Fibroblast of mammary gland (primary cell): ENCODE data around the gene ZPLD1.

Experiments used
- DNase-seq: peaks from one replicate; pipeline ENCODE4 v3.0.0-alpha.2; 2010; ENCODE audit warnings: low read depth
- H3K4me3 ChIP-seq: 2 replicates; pipeline ENCODE4 v1.5.1; 2011; ENCODE audit warnings: low read depth, mild to moderate bottlenecking, low read length, moderate library complexity; ENCODE audit not compliant: control insufficient read depth
- TF ChIP-seq, protein P1 (sequence below): conservative IDR thresholded peaks from 2 replicates; pipeline ENCODE4 v1.5.1; 2011; ENCODE audit warnings: low read depth, low read length, inconsistent platforms; ENCODE audit not compliant: control insufficient read depth, insufficient read depth

The ZPLD1 gene

DNA sequence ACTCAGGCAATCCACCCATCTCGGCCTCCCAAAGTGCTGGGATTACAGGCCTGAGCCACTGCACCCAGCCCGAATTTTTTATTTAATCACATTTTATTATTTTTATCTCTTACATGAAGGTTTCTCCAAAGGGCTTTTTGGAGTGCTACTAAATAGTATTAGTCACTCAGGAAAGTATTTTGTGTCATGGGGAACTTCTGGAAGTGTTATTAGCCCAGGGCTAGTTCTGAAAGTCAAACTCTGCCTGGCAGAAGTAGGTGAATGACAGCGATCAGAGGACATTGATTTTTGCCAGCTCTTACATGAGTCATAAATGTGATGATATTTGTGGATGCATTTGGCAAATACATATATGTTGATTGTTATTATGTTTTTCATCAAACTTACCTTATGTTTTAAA lies 48.7 kb downstream of the ZPLD1 start:
- TF ChIP-seq, protein P1, sequence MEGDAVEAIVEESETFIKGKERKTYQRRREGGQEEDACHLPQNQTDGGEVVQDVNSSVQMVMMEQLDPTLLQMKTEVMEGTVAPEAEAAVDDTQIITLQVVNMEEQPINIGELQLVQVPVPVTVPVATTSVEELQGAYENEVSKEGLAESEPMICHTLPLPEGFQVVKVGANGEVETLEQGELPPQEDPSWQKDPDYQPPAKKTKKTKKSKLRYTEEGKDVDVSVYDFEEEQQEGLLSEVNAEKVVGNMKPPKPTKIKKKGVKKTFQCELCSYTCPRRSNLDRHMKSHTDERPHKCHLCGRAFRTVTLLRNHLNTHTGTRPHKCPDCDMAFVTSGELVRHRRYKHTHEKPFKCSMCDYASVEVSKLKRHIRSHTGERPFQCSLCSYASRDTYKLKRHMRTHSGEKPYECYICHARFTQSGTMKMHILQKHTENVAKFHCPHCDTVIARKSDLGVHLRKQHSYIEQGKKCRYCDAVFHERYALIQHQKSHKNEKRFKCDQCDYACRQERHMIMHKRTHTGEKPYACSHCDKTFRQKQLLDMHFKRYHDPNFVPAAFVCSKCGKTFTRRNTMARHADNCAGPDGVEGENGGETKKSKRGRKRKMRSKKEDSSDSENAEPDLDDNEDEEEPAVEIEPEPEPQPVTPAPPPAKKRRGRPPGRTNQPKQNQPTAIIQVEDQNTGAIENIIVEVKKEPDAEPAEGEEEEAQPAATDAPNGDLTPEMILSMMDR = no peak
- H3K4me3 ChIP-seq = no peak overlapping the region
- no peak for DNase-seq

DNA sequence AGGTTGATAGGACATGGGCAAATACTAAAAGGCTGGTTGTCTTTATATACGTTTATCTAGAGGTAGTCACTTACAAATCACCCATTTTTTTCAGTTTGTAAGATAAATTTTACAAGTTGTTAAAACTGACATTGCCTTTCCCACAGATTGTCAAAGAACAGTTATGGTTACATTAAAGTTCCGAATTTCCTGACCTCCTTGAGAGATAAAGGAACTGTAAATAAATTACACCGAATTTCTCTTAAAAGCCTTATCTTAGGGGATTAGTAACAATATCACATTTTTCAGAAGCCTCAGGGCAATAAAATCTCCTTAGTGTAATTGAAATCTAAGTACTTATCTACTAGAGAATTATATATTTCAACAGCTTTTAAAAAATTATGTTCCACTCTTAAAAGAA lies 49.5 kb downstream of the ZPLD1 start:
- DNase-seq = no peak
- H3K4me3 ChIP-seq = no peak overlapping the region
- TF ChIP-seq, protein P1 = no peak

DNA sequence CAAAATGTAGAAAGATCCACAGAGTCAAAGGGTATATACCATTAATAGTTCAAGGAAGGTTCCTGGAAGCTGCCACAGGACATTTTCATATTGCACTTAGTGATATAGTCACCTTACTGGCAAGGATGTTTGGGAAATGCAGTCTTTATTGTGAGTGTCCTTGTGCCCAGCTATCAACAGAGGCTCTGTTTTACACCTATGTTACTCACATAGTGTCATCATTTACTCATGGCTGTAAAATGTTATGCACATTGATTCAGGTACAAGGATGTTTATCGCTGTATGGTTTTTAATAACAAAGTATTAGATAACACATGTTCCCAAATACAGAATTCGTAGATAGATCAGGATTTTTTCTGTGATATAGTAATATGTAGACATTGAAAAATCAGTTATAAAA lies 50.9 kb downstream of the ZPLD1 start:
- no peak overlapping the region for H3K4me3 ChIP-seq
- DNase-seq = no peak
- TF ChIP-seq, protein P1 = no peak

DNA sequence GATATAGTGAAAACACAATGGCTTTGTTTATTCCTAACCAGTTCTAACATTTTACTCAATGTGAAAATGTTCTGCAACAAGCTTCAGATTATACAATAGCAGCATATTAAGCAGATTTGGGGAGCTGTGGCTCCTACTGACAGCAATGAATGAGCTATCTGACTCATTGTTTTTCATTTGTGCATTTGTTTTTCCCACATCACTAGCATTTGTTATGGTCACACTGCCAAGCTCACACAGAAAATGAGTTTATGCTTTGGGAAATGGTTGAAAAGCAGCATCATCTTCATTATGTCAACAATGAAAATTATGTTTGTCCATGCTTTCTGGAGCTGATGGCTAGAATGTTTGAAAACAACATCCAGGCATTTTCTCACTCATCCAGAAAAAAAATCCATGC lies 53.5 kb downstream of the ZPLD1 start:
- H3K4me3 ChIP-seq = no peak overlapping the region
- TF ChIP-seq, protein P1 = no peak
- no peak for DNase-seq

DNA sequence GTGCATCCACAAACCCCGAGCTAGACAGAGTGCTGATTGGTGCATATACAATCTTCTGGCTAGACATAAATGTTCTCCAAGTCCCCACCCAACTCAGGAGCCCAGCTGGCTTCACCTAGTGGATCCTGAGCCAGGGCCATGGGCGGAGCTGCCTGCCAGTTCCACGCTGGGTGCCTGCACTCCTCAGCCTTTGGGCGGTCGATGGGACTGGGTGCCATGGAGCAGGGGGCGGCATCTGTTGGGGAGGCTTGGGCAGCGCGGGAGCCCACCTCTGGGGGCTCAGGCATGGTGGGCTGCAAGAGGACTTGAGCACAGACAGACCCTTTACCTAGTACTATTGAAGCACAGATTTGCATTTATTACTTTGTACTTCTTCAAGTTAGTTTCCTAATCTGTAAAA lies 57.5 kb downstream of the ZPLD1 start:
- DNase-seq = no peak
- no peak overlapping the region for H3K4me3 ChIP-seq
- TF ChIP-seq, protein P1 = no peak

DNA sequence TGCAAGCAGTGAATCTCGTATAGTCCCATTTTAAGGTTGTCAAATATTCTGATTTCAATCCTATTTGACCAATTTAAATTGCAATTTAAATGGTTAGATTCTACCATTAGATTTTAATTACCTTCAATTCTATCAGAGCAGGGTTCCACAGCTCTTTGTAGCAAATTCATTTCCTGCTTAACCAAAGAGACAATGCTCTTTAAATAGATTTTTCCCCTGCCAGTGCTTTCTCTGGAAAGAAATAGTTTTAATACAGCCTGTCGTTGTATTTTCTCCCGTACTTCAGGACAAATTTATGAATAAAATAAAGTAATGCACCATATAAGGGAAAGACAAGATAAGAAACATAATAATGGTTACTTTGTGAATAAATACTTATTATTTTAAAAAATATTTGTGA lies 62.8 kb downstream of the ZPLD1 start:
- TF ChIP-seq, protein P1 = no peak
- H3K4me3 ChIP-seq = no peak overlapping the region

DNA sequence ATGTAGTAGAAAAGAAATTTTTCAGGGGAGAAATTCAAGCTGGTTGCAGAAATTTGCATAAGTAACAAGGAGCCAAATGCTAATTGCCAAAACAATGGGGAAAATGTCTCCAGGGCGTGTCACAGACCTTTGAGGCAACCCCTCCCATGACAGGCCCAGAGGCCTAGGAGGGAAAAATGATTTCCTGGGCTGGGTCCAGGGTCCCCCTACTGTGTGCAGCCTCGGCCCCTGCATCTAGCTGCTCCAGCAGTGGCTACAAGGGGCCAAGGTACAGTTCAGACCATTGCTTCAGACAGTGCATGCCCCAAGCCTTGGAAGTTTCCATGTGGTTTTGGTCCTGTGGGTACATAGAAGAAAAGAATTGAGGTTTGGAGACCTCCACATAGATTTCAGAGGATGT lies 70.7 kb downstream of the ZPLD1 start:
- H3K4me3 ChIP-seq = no peak overlapping the region
- DNase-seq = no peak
- TF ChIP-seq, protein P1 = no peak

More for the DNA sequence above, 62.8 kb downstream of the ZPLD1 start:
- DNase-seq = no peak
